Ishikawa (cell line): ENCODE results near the gene IGF1R.

Experiments
- CEBPB ChIP-seq: IDR thresholded peaks from 2 replicates; pipeline ENCODE4 v1.6.1; 2012
- CREB1 ChIP-seq: IDR thresholded peaks from 2 replicates; pipeline ENCODE4 v1.6.1; 2012; ENCODE audit warnings: low read depth
- EGR1 ChIP-seq: IDR thresholded peaks from 2 replicates; pipeline ENCODE4 v1.6.1; 2012
- EP300 ChIP-seq: IDR thresholded peaks from 2 replicates; pipeline ENCODE4 v1.6.1; 2012; ENCODE audit warnings: borderline replicate concordance
- FOXM1 ChIP-seq: IDR thresholded peaks from 2 replicates; pipeline ENCODE4 v1.6.1; 2012; ENCODE audit warnings: low read depth, borderline replicate concordance
- NFIC ChIP-seq: IDR thresholded peaks from 2 replicates; pipeline ENCODE4 v1.6.1; 2012
- RAD21 ChIP-seq: IDR thresholded peaks from 2 replicates; pipeline ENCODE4 v1.6.1; 2012; ENCODE audit warnings: low read depth
- TAF1 ChIP-seq: IDR thresholded peaks from 2 replicates; pipeline ENCODE4 v1.6.1; 2012; ENCODE audit warnings: low read depth, mild to moderate bottlenecking
- TCF12 ChIP-seq: IDR thresholded peaks from 2 replicates; pipeline ENCODE4 v1.6.1; 2012; ENCODE audit warnings: low read depth
- TEAD4 ChIP-seq: IDR thresholded peaks from 2 replicates; pipeline ENCODE4 v1.6.1; 2012
- USF1 ChIP-seq: IDR thresholded peaks from 2 replicates; pipeline ENCODE4 v1.6.1; 2012
- YY1 ChIP-seq: IDR thresholded peaks from 2 replicates; pipeline ENCODE4 v1.6.1; 2012; ENCODE audit warnings: low read depth
- ZBTB7A ChIP-seq: IDR thresholded peaks from 2 replicates; pipeline ENCODE4 v1.6.1; 2012; ENCODE audit warnings: low read depth
- TF ChIP-seq, protein P1 (sequence below): IDR thresholded peaks from 2 replicates; pipeline ENCODE4 v1.6.1; 2012
- TF ChIP-seq, protein P2 (sequence below): IDR thresholded peaks from 2 replicates; pipeline ENCODE4 v1.6.1; 2012; ENCODE audit warnings: low read depth, mild to moderate bottlenecking

The IGF1R gene

DNA sequence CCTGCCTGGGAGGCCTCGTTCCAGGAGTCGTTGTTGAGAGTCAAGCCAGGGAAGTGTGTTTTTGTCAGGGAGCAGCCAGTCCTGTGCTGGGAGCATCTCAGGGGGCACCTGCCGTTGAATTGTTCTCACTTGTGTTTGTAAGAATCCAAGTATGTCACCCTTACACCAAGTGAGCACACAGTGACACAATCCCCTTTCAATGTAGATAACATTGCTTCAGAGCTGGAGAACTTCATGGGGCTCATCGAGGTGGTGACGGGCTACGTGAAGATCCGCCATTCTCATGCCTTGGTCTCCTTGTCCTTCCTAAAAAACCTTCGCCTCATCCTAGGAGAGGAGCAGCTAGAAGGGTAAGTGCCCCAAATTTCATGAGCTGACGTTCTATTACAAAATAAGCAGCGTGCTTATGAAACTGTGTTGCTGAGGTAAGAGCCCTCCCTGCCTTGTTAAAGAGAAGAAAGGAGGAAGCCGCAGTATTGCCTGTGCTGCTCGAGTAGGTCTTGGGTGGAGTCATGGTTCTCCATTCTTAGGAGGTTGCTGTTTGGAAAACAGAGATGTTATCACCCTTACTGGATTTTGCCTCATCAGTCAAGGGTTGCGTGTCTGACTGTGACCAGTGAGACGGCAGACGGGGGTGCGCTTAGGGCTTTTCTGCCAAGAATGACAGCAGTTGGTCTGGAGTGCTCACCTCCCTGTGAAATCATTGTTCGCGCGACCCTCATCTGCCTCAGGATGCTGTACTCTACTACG, 251.1 kb downstream of the IGF1R start:
- TF ChIP-seq CEBPB (no peak), ZBTB7A (no peak), CREB1 (no peak), TCF12 (no peak), TAF1 (no peak), TEAD4 (no peak)
- TF ChIP-seq, protein P1, sequence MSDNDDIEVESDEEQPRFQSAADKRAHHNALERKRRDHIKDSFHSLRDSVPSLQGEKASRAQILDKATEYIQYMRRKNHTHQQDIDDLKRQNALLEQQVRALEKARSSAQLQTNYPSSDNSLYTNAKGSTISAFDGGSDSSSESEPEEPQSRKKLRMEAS = no peak

- no peak for TF ChIP-seq TEAD4
- TF ChIP-seq NFIC = no peak
- no peak for TF ChIP-seq YY1
- no peak for TF ChIP-seq TCF12
- TF ChIP-seq EGR1 = no peak
- TF ChIP-seq, protein P2, sequence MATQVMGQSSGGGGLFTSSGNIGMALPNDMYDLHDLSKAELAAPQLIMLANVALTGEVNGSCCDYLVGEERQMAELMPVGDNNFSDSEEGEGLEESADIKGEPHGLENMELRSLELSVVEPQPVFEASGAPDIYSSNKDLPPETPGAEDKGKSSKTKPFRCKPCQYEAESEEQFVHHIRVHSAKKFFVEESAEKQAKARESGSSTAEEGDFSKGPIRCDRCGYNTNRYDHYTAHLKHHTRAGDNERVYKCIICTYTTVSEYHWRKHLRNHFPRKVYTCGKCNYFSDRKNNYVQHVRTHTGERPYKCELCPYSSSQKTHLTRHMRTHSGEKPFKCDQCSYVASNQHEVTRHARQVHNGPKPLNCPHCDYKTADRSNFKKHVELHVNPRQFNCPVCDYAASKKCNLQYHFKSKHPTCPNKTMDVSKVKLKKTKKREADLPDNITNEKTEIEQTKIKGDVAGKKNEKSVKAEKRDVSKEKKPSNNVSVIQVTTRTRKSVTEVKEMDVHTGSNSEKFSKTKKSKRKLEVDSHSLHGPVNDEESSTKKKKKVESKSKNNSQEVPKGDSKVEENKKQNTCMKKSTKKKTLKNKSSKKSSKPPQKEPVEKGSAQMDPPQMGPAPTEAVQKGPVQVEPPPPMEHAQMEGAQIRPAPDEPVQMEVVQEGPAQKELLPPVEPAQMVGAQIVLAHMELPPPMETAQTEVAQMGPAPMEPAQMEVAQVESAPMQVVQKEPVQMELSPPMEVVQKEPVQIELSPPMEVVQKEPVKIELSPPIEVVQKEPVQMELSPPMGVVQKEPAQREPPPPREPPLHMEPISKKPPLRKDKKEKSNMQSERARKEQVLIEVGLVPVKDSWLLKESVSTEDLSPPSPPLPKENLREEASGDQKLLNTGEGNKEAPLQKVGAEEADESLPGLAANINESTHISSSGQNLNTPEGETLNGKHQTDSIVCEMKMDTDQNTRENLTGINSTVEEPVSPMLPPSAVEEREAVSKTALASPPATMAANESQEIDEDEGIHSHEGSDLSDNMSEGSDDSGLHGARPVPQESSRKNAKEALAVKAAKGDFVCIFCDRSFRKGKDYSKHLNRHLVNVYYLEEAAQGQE = no peak
- TF ChIP-seq USF1 = no peak
- TF ChIP-seq ZBTB7A = no peak
- no peak for TF ChIP-seq FOXM1
Observed at GRCh38 chr15:98900356-98900755, 252.0 kb downstream of the IGF1R start.

DNA sequence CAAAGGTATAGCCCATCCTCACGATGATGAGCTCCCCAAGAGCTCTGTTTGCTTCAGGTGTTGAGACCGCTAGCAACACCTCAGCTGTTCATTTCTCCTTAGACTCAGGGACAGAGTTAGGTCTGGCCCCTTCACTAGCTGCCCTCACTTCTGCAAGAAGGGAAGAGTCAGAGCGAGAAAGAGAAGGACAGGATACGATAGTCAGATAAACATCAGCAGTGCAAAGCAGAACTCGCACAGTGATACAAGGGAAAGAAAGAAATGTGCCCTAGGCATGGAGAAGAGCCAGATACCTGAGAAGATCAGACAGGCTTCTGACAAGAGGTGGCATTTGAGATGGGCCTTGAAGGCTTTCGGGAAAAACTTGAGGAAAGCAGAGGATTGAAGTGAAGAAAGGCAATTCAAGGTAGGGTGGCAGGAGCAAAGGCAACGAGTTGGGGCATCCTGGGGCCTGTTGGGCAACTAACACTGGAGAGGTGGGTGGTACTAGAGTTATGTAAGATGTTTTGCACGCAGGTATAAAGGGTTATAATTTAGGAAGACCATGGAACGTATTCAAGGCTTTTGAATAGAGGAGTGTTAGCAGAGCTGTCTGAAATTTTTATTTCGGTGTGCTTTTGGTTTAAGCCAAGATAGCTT, 253.2 kb downstream of the IGF1R start:
- no peak for TF ChIP-seq TAF1
- no peak for TF ChIP-seq YY1
- TF ChIP-seq, protein P2 = no peak

- TF ChIP-seq CREB1 (no peak), YY1 (no peak), NFIC (no peak), TEAD4 (no peak), CEBPB (no peak), EP300 (no peak), FOXM1 (no peak), USF1 (no peak), EGR1 (no peak), TAF1 (no peak), RAD21 (no peak), TCF12 (no peak), ZBTB7A (no peak)
- TF ChIP-seq, protein P2 = no peak
- TF ChIP-seq, protein P1 = no peak
Observed at GRCh38 chr15:98902931-98903330, 254.6 kb downstream of the IGF1R start.
